ENCODE measurements around the gene POLR2H. TPM values are rescaled to one million over a fixed set of nuclear protein-coding genes. Genes with fewer than 3 reads are reported as not detected.
A peak's percentile ranks its signal among the peaks of the same experiment; 100 is the strongest.

Gene POLR2H
- total and polyA plus RNA-seq, 2 experiments from 2014 or later: 66.3 to 81.2 TPM

DNA sequence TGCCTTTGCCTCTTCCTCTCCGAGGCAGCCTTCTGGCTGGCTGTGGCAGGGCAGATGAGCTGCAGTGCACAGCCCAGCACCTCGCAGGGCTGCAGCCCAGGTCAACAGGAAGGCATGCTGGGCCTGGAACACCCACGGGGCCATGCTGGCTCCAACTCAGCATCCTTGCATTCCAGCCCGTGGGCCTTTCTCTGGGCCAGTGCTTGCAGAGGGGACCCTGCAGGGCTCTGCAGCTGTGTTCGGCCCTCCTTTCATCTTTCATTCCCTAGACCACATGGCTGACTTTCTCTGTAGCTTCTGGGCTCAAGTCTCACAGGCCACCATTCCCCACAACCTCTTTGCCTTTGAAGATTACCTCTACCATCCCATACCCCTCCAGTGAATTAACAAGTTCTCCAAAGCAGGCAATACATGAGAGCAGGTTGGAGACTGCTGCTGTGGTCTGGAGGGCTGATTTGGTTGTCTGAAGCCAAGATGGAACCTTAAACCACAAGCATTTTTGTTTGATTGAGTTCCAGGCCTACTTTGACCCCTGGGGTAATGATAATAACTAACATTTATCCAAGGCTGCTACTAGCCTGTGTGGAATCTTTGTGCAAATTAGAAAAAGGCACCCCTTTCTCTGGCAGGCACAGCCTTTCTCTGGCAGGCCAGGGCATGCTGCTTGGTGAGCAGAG, 18.2 kb upstream of the POLR2H start:
- Histone ChIP-seq H4K20me1 (ENCODE audit: insufficient read depth) (no peaks in the 10 kb centered on the region), H3K36me3 (ENCODE audit: low read depth) (no peaks in the 10 kb centered on the region), H3K9me3 (ENCODE audit: low read depth) (no peaks in the 10 kb centered on the region), H3K27me3 (replicated peaks; ENCODE audit: insufficient read depth) (no peaks in the 10 kb centered on the region), H3K4me2 (ENCODE audit: unreplicated experiment) (no peak overlapping the region), H3K27ac (no peak overlapping the region), H3K79me2 (ENCODE audit: insufficient read depth) (peaks cover 26% of the 10 kb centered on the region), H2AFZ (no peak overlapping the region), H3K4me1 (ENCODE audit: insufficient read depth) (peaks cover 25% of the 10 kb centered on the region), H3K9me2 (ENCODE audit: insufficient read depth) (no peaks in the 10 kb centered on the region), H3K4me3 (no peak overlapping the region), H3K9ac (no peak overlapping the region), H3F3A (ENCODE audit: insufficient read depth) (peaks cover 7% of the 10 kb centered on the region; the same call in 1 of the 2 replicates)
- DNase-seq: no peak
- TF ChIP-seq EZH2phosphoT487 (IDR thresholded peaks at IDR 0.05; ENCODE audit: insufficient read depth, low read depth) (no peak), EZH2 (IDR thresholded peaks at IDR 0.05; ENCODE audit: insufficient read depth, poor library complexity, severe bottlenecking) (no peak)
- in situ Hi-C loops (cut with MboI): no loop called here
- WGBS, 2 experiments (ENCODE audit: low coverage in 1 of 2, low lambda C conversion rate in 2 of 2, missing lambda C conversion rate in 2 of 2): 72 to 79% methylated on average over 5 of the region's 5 CpGs

DNA sequence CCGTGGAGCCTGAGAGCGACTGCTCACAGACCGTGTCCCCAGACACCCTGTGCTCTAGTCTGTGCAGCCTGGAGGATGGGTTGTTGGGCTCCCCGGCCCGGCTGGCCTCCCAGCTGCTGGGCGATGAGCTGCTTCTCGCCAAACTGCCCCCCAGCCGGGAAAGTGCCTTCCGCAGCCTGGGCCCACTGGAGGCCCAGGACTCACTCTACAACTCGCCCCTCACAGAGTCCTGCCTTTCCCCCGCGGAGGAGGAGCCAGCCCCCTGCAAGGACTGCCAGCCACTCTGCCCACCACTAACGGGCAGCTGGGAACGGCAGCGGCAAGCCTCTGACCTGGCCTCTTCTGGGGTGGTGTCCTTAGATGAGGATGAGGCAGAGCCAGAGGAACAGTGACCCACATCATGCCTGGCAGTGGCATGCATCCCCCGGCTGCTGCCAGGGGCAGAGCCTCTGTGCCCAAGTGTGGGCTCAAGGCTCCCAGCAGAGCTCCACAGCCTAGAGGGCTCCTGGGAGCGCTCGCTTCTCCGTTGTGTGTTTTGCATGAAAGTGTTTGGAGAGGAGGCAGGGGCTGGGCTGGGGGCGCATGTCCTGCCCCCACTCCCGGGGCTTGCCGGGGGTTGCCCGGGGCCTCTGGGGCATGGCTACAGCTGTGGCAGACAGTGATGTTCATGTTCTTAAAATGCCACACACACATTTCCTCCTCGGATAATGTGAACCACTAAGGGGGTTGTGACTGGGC, 16.8 kb upstream of the POLR2H start:
- DNase-seq: no peak
- H2AFZ ChIP-seq: no peak overlapping the region
- H3K27ac ChIP-seq: no peak overlapping the region
- 72% methylated on average over 18 to 23 of the region's 24 CpGs for WGBS, 2 experiments (ENCODE audit: low coverage in 1 of 2, low lambda C conversion rate in 2 of 2, missing lambda C conversion rate in 2 of 2)
- no peaks in the 10 kb centered on the region for H3K36me3 ChIP-seq (ENCODE audit: low read depth)
- no peak overlapping the region for H3K4me3 ChIP-seq
- no peaks in the 10 kb centered on the region for H3K9me3 ChIP-seq (ENCODE audit: low read depth)
- no peaks in the 10 kb centered on the region for H3K9me2 ChIP-seq (ENCODE audit: insufficient read depth)
- H3F3A ChIP-seq (ENCODE audit: insufficient read depth): peaks cover 7% of the 10 kb centered on the region; the same call in 1 of the 2 replicates
- H4K20me1 ChIP-seq (ENCODE audit: insufficient read depth): no peaks in the 10 kb centered on the region
- no peak overlapping the region for H3K9ac ChIP-seq
- peaks cover 17% of the 10 kb centered on the region for H3K4me1 ChIP-seq (ENCODE audit: insufficient read depth)
- TF ChIP-seq EZH2 (IDR thresholded peaks at IDR 0.05; ENCODE audit: insufficient read depth, poor library complexity, severe bottlenecking): no peak
- no peak for TF ChIP-seq EZH2phosphoT487 (IDR thresholded peaks at IDR 0.05; ENCODE audit: insufficient read depth, low read depth)
- no peaks in the 10 kb centered on the region for H3K27me3 ChIP-seq (replicated peaks; ENCODE audit: insufficient read depth)
- in situ Hi-C loops (cut with MboI): no loop called here
- no peak overlapping the region for H3K4me2 ChIP-seq (ENCODE audit: unreplicated experiment)
- peaks cover 12% of the 10 kb centered on the region for H3K79me2 ChIP-seq (ENCODE audit: insufficient read depth)

GRCh38 chr3:184345317-184346144, 16.0 kb upstream of the POLR2H start:
- peak; percentile 90 for DNase-seq
- Histone ChIP-seq H3K4me3 (no peak overlapping the region), H3K79me2 (ENCODE audit: insufficient read depth) (peaks cover 4% of the 10 kb centered on the region; the same call in 1 of the 2 replicates), H3K9me2 (ENCODE audit: insufficient read depth) (no peaks in the 10 kb centered on the region), H3K27ac (peak overlapping the region; percentile 33), H2AFZ (0 out of 2 replicates have a peak overlapping the region, but pooled peaks have one; percentile 13), H3K4me1 (ENCODE audit: insufficient read depth) (peaks cover 14% of the 10 kb centered on the region), H3K9ac (peak overlapping the region; percentile 27), H3K9me3 (ENCODE audit: low read depth) (no peaks in the 10 kb centered on the region), H3K36me3 (ENCODE audit: low read depth) (no peaks in the 10 kb centered on the region), H3K27me3 (replicated peaks; ENCODE audit: insufficient read depth) (no peaks in the 10 kb centered on the region), H3K4me2 (ENCODE audit: unreplicated experiment) (peak overlapping the region; percentile 17), H3F3A (ENCODE audit: insufficient read depth) (peaks cover 4% of the 10 kb centered on the region; the same call in 1 of the 2 replicates), H4K20me1 (ENCODE audit: insufficient read depth) (no peaks in the 10 kb centered on the region)
- TF ChIP-seq EZH2 (IDR thresholded peaks at IDR 0.05; ENCODE audit: insufficient read depth, poor library complexity, severe bottlenecking) (no peak), EZH2phosphoT487 (IDR thresholded peaks at IDR 0.05; ENCODE audit: insufficient read depth, low read depth) (no peak)
- in situ Hi-C loops (cut with MboI): no loop called here
- 17 to 21% methylated on average over 14 of the region's 14 CpGs for WGBS, 2 experiments (ENCODE audit: low coverage in 1 of 2, low lambda C conversion rate in 2 of 2, missing lambda C conversion rate in 2 of 2)

DNA sequence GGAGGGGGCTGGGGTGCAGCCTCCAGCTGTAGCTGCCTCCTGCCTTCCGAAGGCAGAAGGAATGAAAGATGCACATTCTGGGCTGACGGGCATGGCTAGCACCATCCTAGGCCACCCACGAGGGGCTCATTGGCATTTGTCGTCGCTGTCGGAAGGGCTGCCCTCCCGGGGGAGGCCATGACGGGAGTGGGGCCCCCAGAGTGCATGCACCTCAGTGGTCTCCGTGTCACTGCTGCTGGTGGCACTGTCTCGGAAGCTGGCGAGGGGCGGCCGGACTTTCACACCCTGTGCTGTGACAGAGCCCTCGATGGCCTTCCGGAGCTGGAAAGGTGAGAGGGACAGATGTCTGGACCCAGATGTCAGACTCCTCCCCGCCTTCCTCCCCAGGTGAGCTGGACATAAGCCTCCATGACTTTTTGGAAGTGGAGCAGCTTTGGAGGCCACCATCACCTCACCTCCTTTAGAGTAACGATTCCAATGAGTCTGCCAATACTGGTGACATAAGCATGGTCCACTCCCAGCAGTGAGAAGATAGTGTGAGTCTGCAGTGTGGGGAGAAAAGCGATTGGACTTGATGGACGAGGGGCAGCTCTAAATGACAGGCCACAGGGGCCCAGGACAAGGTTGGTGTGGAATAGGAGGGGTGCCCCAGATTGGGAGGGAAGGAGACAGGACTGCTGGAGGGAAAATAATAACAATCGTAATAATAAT, 14.9 kb upstream of the POLR2H start:
- in situ Hi-C loops (cut with MboI): no loop called here
- Histone ChIP-seq H3K36me3 (ENCODE audit: low read depth) (no peaks in the 10 kb centered on the region), H3F3A (ENCODE audit: insufficient read depth) (no peaks in the 10 kb centered on the region), H3K79me2 (ENCODE audit: insufficient read depth) (no peaks in the 10 kb centered on the region), H4K20me1 (ENCODE audit: insufficient read depth) (no peaks in the 10 kb centered on the region), H3K4me3 (no peak overlapping the region), H3K4me1 (ENCODE audit: insufficient read depth) (peaks cover 9% of the 10 kb centered on the region), H3K4me2 (ENCODE audit: unreplicated experiment) (no peak overlapping the region), H3K9ac (no peak overlapping the region), H3K9me2 (ENCODE audit: insufficient read depth) (no peaks in the 10 kb centered on the region), H2AFZ (no peak overlapping the region), H3K27ac (no peak overlapping the region), H3K27me3 (replicated peaks; ENCODE audit: insufficient read depth) (no peaks in the 10 kb centered on the region), H3K9me3 (ENCODE audit: low read depth) (no peaks in the 10 kb centered on the region)
- TF ChIP-seq EZH2phosphoT487 (IDR thresholded peaks at IDR 0.05; ENCODE audit: insufficient read depth, low read depth) (no peak), EZH2 (IDR thresholded peaks at IDR 0.05; ENCODE audit: insufficient read depth, poor library complexity, severe bottlenecking) (no peak)
- DNase-seq: no peak
- 90 to 94% methylated on average over 19 to 20 of the region's 20 CpGs for WGBS, 2 experiments (ENCODE audit: low coverage in 1 of 2, low lambda C conversion rate in 2 of 2, missing lambda C conversion rate in 2 of 2)

Data from GM23248 (cell line).